T-cell (primary cell): ENCODE results near the gene SH3BGRL2. TPM values are rescaled to one million over a fixed set of nuclear protein-coding genes. Genes with fewer than 3 reads are reported as not detected.
A peak's percentile ranks its signal among the peaks of the same experiment; 100 is the strongest.

Experiments used
- ATAC-seq, 4 experiments: fragments of 200-7000 bp in 3 of 4; fragments of 150-1000 bp in 1 of 4; cut with Tn5 transposase; replicated peaks in 1 of 4; 1 replicate in 3 of 4; 2 replicates in 1 of 4; pipeline ENCODE4 v1.10.0; 2021; ENCODE audit warnings: moderate library complexity in 3 of 4, mild to moderate bottlenecking in 2 of 4, moderate number of reproducible peaks in 1 of 4
- CTCF ChIA-PET, 2 donors: fragments of 300-600 bp; sonication (Branson Sonifier 250); formaldehyde crosslinking; loops; one replicate each; lab custom pipeline; 2022; ENCODE audit warnings: antibody characterized with exemption in 2 of 2; lab: Charles Lee
- POLR2A ChIA-PET, 2 donors: fragments of 300-600 bp; sonication (Branson Sonifier 250); formaldehyde crosslinking; loops; one replicate each; lab custom pipeline; 2022; ENCODE audit warnings: antibody characterized with exemption in 2 of 2; lab: Charles Lee
- DNase-seq, 35 experiments: peaks; one replicate each; pipeline versions ENCODE4 v3.0.0 to v3.0.0-alpha.2; 2013 to 2023
- H3K27ac ChIP-seq: one replicate; pipeline ENCODE4 v1.5.1; 2013; ENCODE audit warnings: low read length
- H3K27me3 ChIP-seq, 2 experiments: replicated peaks in 1 of 2; 1 replicate in 1 of 2; 2 replicates in 1 of 2; pipeline versions ENCODE4 v1.6.1 to v1.7.0; 2013; ENCODE audit warnings: low read length in 1 of 2, mixed read lengths in 1 of 2; ENCODE audit not compliant: control insufficient read depth in 2 of 2, insufficient read depth in 2 of 2; ENCODE audit errors: extremely low read depth in 1 of 2
- H3K36me3 ChIP-seq, 2 donors: 1 replicate in 1 of 2; 2 replicates in 1 of 2; pipeline versions ENCODE4 v1.6.1 to v1.7.0; 2013; ENCODE audit warnings: low read length in 1 of 2; ENCODE audit not compliant: control insufficient read depth in 2 of 2, insufficient read depth in 1 of 2; ENCODE audit errors: extremely low read depth in 1 of 2
- H3K4me1 ChIP-seq, 2 experiments: 1 replicate in 1 of 2; 2 replicates in 1 of 2; pipeline versions ENCODE4 v1.6.1 to v1.7.0; 2013; ENCODE audit warnings: low read length in 2 of 2, mixed read lengths in 1 of 2; ENCODE audit not compliant: insufficient read depth in 2 of 2, control insufficient read depth in 1 of 2; ENCODE audit errors: extremely low read depth in 1 of 2
- H3K4me3 ChIP-seq, 2 donors: 1 replicate in 1 of 2; 2 replicates in 1 of 2; pipeline versions ENCODE4 v1.5.1 to v1.7.0; 2013; ENCODE audit warnings: mild to moderate bottlenecking in 2 of 2, low read length in 1 of 2, moderate library complexity in 1 of 2; ENCODE audit not compliant: control insufficient read depth in 1 of 2; ENCODE audit errors: extremely low read depth in 1 of 2
- H3K9me3 ChIP-seq: 2 replicates; pipeline ENCODE4 v1.7.0; 2013
- H3K27ac Mint-ChIP-seq, 2 donors: one replicate each; pipeline ENCODE4 v1.8.0; 2020 to 2021; ENCODE audit warnings: mild to moderate bottlenecking in 2 of 2, mixed read lengths in 2 of 2
- H3K27me3 Mint-ChIP-seq, 2 donors: one replicate each; pipeline ENCODE4 v1.8.0; 2021 to 2022; ENCODE audit warnings: mixed read lengths in 2 of 2
- H3K36me3 Mint-ChIP-seq: one replicate; pipeline ENCODE4 v1.8.0; 2021; ENCODE audit warnings: mixed read lengths
- H3K4me1 Mint-ChIP-seq, 3 donors: one replicate each; pipeline ENCODE4 v1.8.0; 2020 to 2022; ENCODE audit warnings: mixed read lengths in 3 of 3, mild to moderate bottlenecking in 1 of 3
- H3K4me3 Mint-ChIP-seq, 3 donors: one replicate each; pipeline ENCODE4 v1.8.0; 2020 to 2022; ENCODE audit warnings: mild to moderate bottlenecking in 3 of 3, mixed read lengths in 3 of 3, moderate library complexity in 3 of 3
- H3K9me3 Mint-ChIP-seq, 3 donors: one replicate each; pipeline ENCODE4 v1.8.0; 2020 to 2022; ENCODE audit warnings: mixed read lengths in 3 of 3
- WGBS: methylation state at CpG from one replicate; pipeline ENCODE4 v1.1.5; 2013; ENCODE audit warnings: missing lambda C conversion rate; ENCODE audit not compliant: insufficient coverage; 5-methylcytosine and 5-hydroxymethylcytosine counted together
- total RNA-seq, 35 experiments: library from RNA in 6 of 35; stranded (reverse) in 6 of 35; fragments of 120-200 nt in 1 of 35; gene quantifications; one replicate each; pipeline versions ENCODE4 v1.2.1 to v1.2.4 and lab custom pipeline; 2013 to 2026

SH3BGRL2 gene
- total RNA-seq, 5 donors from 2014 or later (not counting 1 experiment from before 2014, with no cell fraction given) = 0.53 to 8.9 (median 1.4) TPM

- Histone ChIP-seq H3K4me1 (no peaks in the 10 kb centered on the region), H3K9me3 (no peaks in the 10 kb centered on the region), H3K27me3 (peaks cover 0 to 6% of the 10 kb centered on the region in 2 experiments), H3K4me3 (no peak overlapping the region), H3K27ac (no peak overlapping the region), H3K36me3 (no peaks in the 10 kb centered on the region)
- Mint-ChIP-seq H3K36me3 (no peaks in the 10 kb centered on the region), H3K4me1 (peaks cover 0 to 7% (median 0%) of the 10 kb centered on the region in 3 donors), H3K4me3 (no peak overlapping the region), H3K27ac (no peak overlapping the region), H3K9me3 (no peaks in the 10 kb centered on the region), H3K27me3 (peaks cover 0 to 5% of the 10 kb centered on the region in 2 donors)
- ChIA-PET POLR2A (no interaction called here), CTCF (no interaction called here)
- DNase-seq (no peak), ATAC-seq (no peak)
- no CpG with 5 or more reads among the region's 9 CpGs for WGBS
Measured at GRCh38 chr6:79712616-79713135, 81.5 kb downstream of the SH3BGRL2 start.

GRCh38 chr6:79713701-79714322 is 82.7 kb downstream of the SH3BGRL2 start:
- H3K27ac Mint-ChIP-seq = no peak overlapping the region
- H3K27ac ChIP-seq = no peak overlapping the region
- H3K36me3 ChIP-seq = no peaks in the 10 kb centered on the region
- peaks cover 0 to 7% (median 0%) of the 10 kb centered on the region in 3 donors for H3K4me1 Mint-ChIP-seq
- peaks cover 0 to 6% of the 10 kb centered on the region in 2 experiments for H3K27me3 ChIP-seq
- CTCF ChIA-PET = interaction anchor here (0.7 to 1.2 kb wide), 2 partner anchors 67 to 143 kb away, joined by 3 to 8 read pairs; no protein-coding TSS in a partner anchor
- POLR2A ChIA-PET = no interaction called here
- H3K4me1 ChIP-seq = no peaks in the 10 kb centered on the region
- peak in 31 of 35 experiments; percentile 2 to 67 (median 37) for DNase-seq
- H3K36me3 Mint-ChIP-seq = no peaks in the 10 kb centered on the region
- H3K9me3 Mint-ChIP-seq = no peaks in the 10 kb centered on the region
- peaks cover 0 to 5% of the 10 kb centered on the region in 2 donors for H3K27me3 Mint-ChIP-seq
- H3K4me3 Mint-ChIP-seq = no peak overlapping the region
- 60% methylated on average over 1 of the region's 5 CpGs for WGBS
- ATAC-seq = peak in 3 of 4 experiments; percentile 53 to 69 (median 67)
- no peak overlapping the region for H3K4me3 ChIP-seq
- H3K9me3 ChIP-seq = no peaks in the 10 kb centered on the region

GRCh38 chr6:79717989-79718388 is 86.9 kb downstream of the SH3BGRL2 start:
- no peaks in the 10 kb centered on the region for H3K4me1 Mint-ChIP-seq
- Histone ChIP-seq H3K9me3 (no peaks in the 10 kb centered on the region), H3K36me3 (no peaks in the 10 kb centered on the region), H3K4me1 (no peaks in the 10 kb centered on the region), H3K27me3 (peaks cover 0 to 4% of the 10 kb centered on the region in 2 experiments), H3K27ac (no peak overlapping the region), H3K4me3 (no peak overlapping the region)
- H3K4me3 Mint-ChIP-seq = no peak overlapping the region
- CTCF ChIA-PET = no interaction called here
- ATAC-seq = no peak
- no peaks in the 10 kb centered on the region for H3K36me3 Mint-ChIP-seq
- H3K9me3 Mint-ChIP-seq = no peaks in the 10 kb centered on the region
- no peak for DNase-seq
- H3K27me3 Mint-ChIP-seq = peaks cover 0 to 2% of the 10 kb centered on the region in 2 donors
- POLR2A ChIA-PET = no interaction called here
- WGBS = 100% methylated on average over 1 of the region's 2 CpGs
- no peak overlapping the region for H3K27ac Mint-ChIP-seq

GRCh38 chr6:79718509-79719247 is 87.5 kb downstream of the SH3BGRL2 start:
- no peak overlapping the region for H3K4me3 Mint-ChIP-seq
- no peaks in the 10 kb centered on the region for H3K4me1 Mint-ChIP-seq
- H3K27ac ChIP-seq = no peak overlapping the region
- ATAC-seq (no peak), DNase-seq (no peak)
- no peaks in the 10 kb centered on the region for H3K36me3 Mint-ChIP-seq
- WGBS = 100% methylated on average over 1 of the region's 8 CpGs
- no peaks in the 10 kb centered on the region for H3K9me3 Mint-ChIP-seq
- peaks cover 2 to 5% of the 10 kb centered on the region in 2 donors for H3K27me3 Mint-ChIP-seq
- H3K27me3 ChIP-seq = peaks cover 0 to 4% of the 10 kb centered on the region in 2 experiments
- H3K36me3 ChIP-seq = no peaks in the 10 kb centered on the region
- H3K27ac Mint-ChIP-seq = no peak overlapping the region
- no peaks in the 10 kb centered on the region for H3K4me1 ChIP-seq
- H3K9me3 ChIP-seq = no peaks in the 10 kb centered on the region
- no peak overlapping the region for H3K4me3 ChIP-seq
- ChIA-PET CTCF (no interaction called here), POLR2A (no interaction called here)

- Mint-ChIP-seq H3K27me3 (peaks cover 4 to 12% of the 10 kb centered on the region in 2 donors), H3K4me1 (no peaks in the 10 kb centered on the region), H3K36me3 (no peaks in the 10 kb centered on the region), H3K4me3 (no peak overlapping the region), H3K9me3 (peaks cover 0 to 6% (median 0%) of the 10 kb centered on the region in 3 donors), H3K27ac (no peak overlapping the region)
- H3K27me3 ChIP-seq = no peaks in the 10 kb centered on the region
- no peaks in the 10 kb centered on the region for H3K36me3 ChIP-seq
- H3K9me3 ChIP-seq = no peaks in the 10 kb centered on the region
- POLR2A ChIA-PET = no interaction called here
- H3K27ac ChIP-seq = no peak overlapping the region
- ATAC-seq (no peak), DNase-seq (no peak)
- WGBS = 77% methylated on average over 4 of the region's 6 CpGs
- no peak overlapping the region for H3K4me3 ChIP-seq
- H3K4me1 ChIP-seq = no peaks in the 10 kb centered on the region
- CTCF ChIA-PET = no interaction called here
Measured at GRCh38 chr6:79719248-79719960, 88.3 kb downstream of the SH3BGRL2 start.

- H3K27me3 Mint-ChIP-seq = peaks cover 12 to 28% of the 10 kb centered on the region in 2 donors
- Histone ChIP-seq H3K4me1 (no peaks in the 10 kb centered on the region), H3K36me3 (no peaks in the 10 kb centered on the region), H3K27me3 (no peaks in the 10 kb centered on the region), H3K27ac (no peak overlapping the region), H3K9me3 (no peaks in the 10 kb centered on the region), H3K4me3 (no peak overlapping the region)
- WGBS = no CpG with 5 or more reads among the region's 2 CpGs
- ATAC-seq (no peak), DNase-seq (no peak)
- POLR2A ChIA-PET = no interaction called here
- peaks cover 0 to 6% (median 0%) of the 10 kb centered on the region in 3 donors for H3K9me3 Mint-ChIP-seq
- no peak overlapping the region for H3K27ac Mint-ChIP-seq
- no peak overlapping the region for H3K4me3 Mint-ChIP-seq
- no peaks in the 10 kb centered on the region for H3K4me1 Mint-ChIP-seq
- H3K36me3 Mint-ChIP-seq = no peaks in the 10 kb centered on the region
- CTCF ChIA-PET = no interaction called here
Measured at GRCh38 chr6:79724816-79725215, 93.7 kb downstream of the SH3BGRL2 start.
